GM19468 (cell line): ENCODE measurements around the gene RMRP.
"Not testable (repeated sequence)": the region's sequence is repeated elsewhere in the genome, so short reads cannot be mapped to it uniquely, and the experiment has no call there.

Experiments
- ATAC-seq: cut with Tn5 transposase; IDR thresholded peaks from one replicate; pipeline ENCODE4 v1.9.1; 2021; ENCODE audit warnings: mild to moderate bottlenecking, moderate library complexity, moderate number of reproducible peaks; ENCODE audit not compliant: unreplicated experiment; ENCODE audit errors: extremely low read depth

The RMRP gene

DNA sequence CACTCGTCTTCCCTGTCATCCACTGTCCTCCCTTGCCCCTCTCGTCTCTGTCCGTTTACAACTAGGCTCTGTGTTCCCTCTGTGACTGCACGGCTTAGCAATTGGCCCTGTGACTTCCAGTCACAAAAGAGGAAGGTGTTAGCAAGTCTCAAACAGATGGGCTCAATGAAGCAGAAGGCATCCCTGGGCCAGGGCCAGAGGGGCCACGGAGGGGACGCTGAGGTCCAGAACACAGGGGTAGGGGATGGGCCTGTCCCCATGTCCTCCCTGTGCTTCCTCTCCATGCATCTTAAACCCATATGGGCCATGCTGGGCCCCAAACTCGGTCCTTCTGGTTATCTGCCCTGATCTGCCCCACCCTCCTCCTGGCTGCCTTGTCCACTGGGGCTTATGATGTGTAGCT lies 39.5 kb downstream of the RMRP start, which contains the start of gene CD72:
TSS of gene CD72 (minus strand) at position 89 of the 403 bp plus-strand sequence. CDS start 110 bp downstream, outside the sequence.
- ATAC-seq = no peak

GRCh38 chr9:35617548-35617947 lies 40.3 kb downstream of the RMRP start:
- no peak for ATAC-seq

GRCh38 chr9:35616681-35617459 lies 40.9 kb downstream of the RMRP start:
- ATAC-seq = no peak

DNA sequence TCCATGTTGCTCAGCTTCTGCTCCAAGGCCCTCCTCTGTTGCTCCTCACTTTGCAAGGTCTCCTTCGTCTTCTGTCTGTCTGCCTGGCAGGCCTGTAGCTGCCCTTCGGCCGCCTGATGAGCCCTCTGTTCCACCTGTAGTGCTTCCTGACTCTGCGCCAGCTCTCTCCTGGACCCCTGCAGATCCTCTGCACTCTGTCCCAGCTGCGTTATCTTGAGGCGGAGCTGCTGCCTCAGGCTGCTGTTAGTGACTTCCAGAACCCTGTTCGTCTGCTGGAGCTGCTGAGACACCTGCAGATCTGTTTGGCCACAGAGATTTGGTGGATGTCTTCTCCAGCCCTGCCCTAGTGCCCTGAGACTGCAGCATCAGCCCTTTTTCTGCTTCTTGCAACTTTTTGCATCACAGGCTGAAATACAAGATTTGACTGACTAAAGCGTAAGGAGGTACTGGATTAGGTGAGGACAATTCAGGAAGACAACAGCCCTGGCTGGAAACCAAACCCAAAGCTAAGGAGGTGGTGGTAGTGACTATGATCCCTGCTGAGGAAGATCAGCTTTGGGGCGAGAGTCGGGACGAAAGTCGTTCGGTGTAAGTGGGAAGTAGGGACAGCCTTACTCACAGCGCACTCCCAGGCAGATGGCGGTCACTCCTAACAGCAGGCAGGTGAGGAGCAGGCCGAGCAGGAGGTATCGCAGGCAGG lies 41.7 kb downstream of the RMRP start:
- no peak for ATAC-seq

DNA sequence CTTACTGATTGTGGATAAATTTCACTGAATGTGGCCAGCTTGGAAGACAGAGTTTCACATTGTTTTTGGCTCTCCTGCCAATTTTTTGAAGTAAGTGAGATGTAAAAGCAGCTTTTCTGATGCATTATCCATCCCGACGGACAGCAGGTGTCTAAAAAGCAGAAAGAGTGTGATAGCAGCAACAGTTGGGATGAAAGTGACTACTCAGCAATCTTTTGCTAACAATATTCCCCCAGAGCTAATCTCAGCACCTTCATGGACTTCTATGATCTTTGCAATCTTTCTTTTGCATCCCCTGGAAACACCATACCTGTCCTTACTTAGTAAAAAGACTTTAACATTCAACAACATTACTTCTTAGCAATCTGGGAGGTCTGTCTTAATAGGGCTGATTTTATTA lies 45.0 kb downstream of the RMRP start:
- no peak for ATAC-seq

DNA sequence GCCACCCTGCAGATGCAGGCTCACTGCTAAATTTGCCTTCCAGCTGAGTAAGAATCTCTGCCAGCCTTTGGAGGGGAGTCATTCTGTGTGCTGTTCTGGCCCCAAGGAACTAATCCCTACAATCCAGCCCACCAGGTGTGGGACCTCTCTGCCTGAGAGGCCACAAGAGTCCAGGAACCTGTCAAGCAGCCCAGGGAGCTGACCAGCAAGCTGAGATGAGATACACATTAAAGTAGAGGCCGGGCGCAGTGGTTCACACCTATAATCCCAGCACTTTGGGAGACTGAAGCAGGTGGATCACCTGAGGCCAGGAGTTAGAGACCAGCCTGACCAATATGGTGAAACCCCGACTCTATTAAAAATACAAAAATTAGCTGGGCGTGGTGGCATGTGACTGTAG lies 45.8 kb downstream of the RMRP start:
- ATAC-seq = not testable (repeated sequence)

- no peak for ATAC-seq
These were observed 46.5 kb downstream of the RMRP start for GRCh38 chr9:35611230-35611797.

DNA sequence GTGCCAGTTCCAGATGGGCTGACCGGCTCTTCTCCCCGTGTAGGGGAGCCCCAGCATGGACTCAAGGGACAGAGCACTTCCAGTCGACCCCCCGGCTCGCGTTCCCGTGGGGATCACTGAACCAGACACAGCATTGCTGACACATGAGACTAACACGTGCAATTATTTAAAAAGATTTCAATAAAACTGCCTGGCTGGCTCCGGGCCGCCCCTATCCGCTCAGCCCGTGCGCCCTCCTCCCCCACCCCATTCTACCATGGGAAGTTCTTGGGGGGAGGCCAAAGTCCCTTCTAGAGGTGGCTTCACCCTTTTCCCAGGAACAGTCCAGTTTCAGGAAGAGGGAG lies 48.0 kb downstream of the RMRP start:
- ATAC-seq = no peak

DNA sequence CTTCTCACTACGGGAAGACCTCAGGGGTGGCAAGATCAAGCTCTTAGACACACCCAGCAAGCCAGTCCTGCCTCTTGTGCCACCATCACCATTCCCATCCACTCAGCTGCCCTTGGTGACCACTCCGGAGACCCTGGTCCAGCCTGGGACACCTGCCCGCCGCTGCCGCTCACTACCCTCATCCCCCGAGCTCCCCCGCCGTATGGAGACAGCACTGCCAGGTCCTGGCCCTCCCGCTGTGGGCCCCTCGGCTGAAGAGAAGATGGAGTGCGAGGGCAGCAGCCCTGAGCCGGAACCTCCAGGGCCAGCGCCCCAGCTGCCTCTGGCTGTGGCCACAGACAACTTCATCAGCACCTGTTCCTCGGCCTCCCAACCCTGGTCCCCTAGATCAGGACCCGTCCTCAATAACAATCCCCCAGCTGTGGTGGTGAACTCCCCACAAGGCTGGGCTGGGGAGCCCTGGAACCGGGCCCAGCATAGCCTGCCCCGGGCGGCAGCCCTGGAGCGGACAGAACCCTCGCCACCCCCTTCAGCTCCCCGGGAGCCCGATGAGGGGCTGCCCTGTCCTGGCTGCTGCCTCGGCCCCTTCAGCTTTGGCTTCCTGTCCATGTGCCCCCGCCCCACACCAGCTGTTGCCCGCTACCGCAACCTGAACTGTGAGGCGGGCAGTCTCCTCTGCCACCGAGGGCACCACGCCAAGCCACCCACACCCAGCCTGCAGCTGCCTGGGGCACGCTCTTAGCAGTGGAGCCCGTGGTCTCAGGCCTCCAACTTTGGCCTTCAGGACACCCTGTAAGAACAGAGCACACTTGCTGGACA lies 48.6 kb downstream of the RMRP start:
- ATAC-seq = no peak

DNA sequence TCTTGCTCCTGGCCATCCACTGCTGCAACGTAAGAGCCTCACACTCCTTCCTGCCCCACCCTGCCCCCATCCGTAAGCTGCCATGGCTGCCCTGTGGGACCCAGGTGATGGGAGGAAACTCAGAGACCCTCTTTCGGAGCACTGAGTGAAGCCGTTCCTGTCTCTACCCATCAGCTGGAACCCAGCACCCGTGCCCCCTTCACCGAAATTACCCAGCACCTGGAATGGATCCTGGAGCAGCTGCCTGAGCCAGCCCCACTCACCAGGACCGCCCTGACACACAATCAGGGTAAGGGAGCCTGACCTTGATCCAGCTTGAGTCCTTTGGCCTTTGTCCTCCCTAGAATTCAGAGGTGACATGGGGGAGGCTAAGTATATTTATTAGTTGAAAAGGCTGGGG lies 49.6 kb downstream of the RMRP start:
- no peak for ATAC-seq
